Stimulated activated CD4-positive, alpha-beta T cell treated with anti-CD3 and anti-CD28 coated beads, Interleukin-1b, Interleukin-23, amount 100 ng/mL, for 1 hour (primary cell): ENCODE data around the gene LDLRAD3.

Experiments used
- DNase-seq, 2 donors: peaks; one replicate each; pipeline ENCODE4 v3.0.0-alpha.2; 2020; ENCODE audit warnings: low read depth in 2 of 2

Gene LDLRAD3

GRCh38 chr11:35927104-35927503 lies 16.8 kb upstream of the LDLRAD3 start:
- DNase-seq: no peak

- no peak for DNase-seq
Measured at GRCh38 chr11:35927682-35928081, 16.2 kb upstream of the LDLRAD3 start.

- DNase-seq: no peak
Measured at GRCh38 chr11:35928688-35929395, 15.0 kb upstream of the LDLRAD3 start.

GRCh38 chr11:35930466-35930865 lies 13.4 kb upstream of the LDLRAD3 start:
- no peak for DNase-seq

- no peak for DNase-seq
Measured at GRCh38 chr11:35932121-35932520, 11.7 kb upstream of the LDLRAD3 start.

- DNase-seq: no peak
Measured at GRCh38 chr11:35932681-35933319, 11.1 kb upstream of the LDLRAD3 start.

- no peak for DNase-seq
Measured at GRCh38 chr11:35933320-35933871, 10.5 kb upstream of the LDLRAD3 start.

GRCh38 chr11:35934271-35934670 lies 9.6 kb upstream of the LDLRAD3 start:
- DNase-seq: no peak

GRCh38 chr11:35934981-35935380 lies 8.9 kb upstream of the LDLRAD3 start:
- DNase-seq: no peak

- DNase-seq: no peak
Measured at GRCh38 chr11:35935390-35935789, 8.5 kb upstream of the LDLRAD3 start.

- no peak for DNase-seq
Measured at GRCh38 chr11:35937111-35937510, 6.8 kb upstream of the LDLRAD3 start.

GRCh38 chr11:35937700-35938099 lies 6.2 kb upstream of the LDLRAD3 start:
- no peak for DNase-seq

GRCh38 chr11:35938231-35938630 lies 5.6 kb upstream of the LDLRAD3 start:
- DNase-seq: no peak

GRCh38 chr11:35943309-35943708 lies 553 bp upstream of the LDLRAD3 start:
- DNase-seq: no peak

- DNase-seq: no peak
Measured at GRCh38 chr11:35944503-35945136, 758 bp downstream of the LDLRAD3 start.

GRCh38 chr11:35945137-35945518 lies 1.3 kb downstream of the LDLRAD3 start:
- no peak for DNase-seq

GRCh38 chr11:35946766-35947165 lies 2.9 kb downstream of the LDLRAD3 start:
- no peak for DNase-seq

GRCh38 chr11:35947437-35947836 lies 3.6 kb downstream of the LDLRAD3 start:
- no peak for DNase-seq

GRCh38 chr11:35949242-35949641 lies 5.4 kb downstream of the LDLRAD3 start:
- DNase-seq: no peak

GRCh38 chr11:35950082-35950481 lies 6.2 kb downstream of the LDLRAD3 start:
- DNase-seq: no peak

GRCh38 chr11:35951680-35952079 lies 7.8 kb downstream of the LDLRAD3 start:
- DNase-seq: no peak

GRCh38 chr11:35953081-35953760 lies 9.4 kb downstream of the LDLRAD3 start:
- no peak for DNase-seq
